Activated T-cell treated with anti-CD3 and anti-CD28 coated beads, Interleukin-2, amount 50 U/mL, for 24 hours (primary cell): Measurements from ENCODE around the gene ILK.

Experiments used
- DNase-seq: peaks from one replicate; pipeline ENCODE4 v3.0.0-alpha.2; 2020
- H3K27ac Mint-ChIP-seq: 2 replicates; pipeline ENCODE4 v1.8.0; 2020; ENCODE audit warnings: mild to moderate bottlenecking, mixed read lengths
- H3K27me3 Mint-ChIP-seq: 2 replicates; pipeline ENCODE4 v1.8.0; 2020; ENCODE audit warnings: mixed read lengths
- H3K36me3 Mint-ChIP-seq: 2 replicates; pipeline ENCODE4 v1.8.0; 2020; ENCODE audit warnings: low read depth, mixed read lengths
- H3K4me1 Mint-ChIP-seq: 2 replicates; pipeline ENCODE4 v1.8.0; 2020; ENCODE audit warnings: low read depth, mixed read lengths
- H3K4me3 Mint-ChIP-seq: 2 replicates; pipeline ENCODE4 v1.8.0; 2020; ENCODE audit warnings: mild to moderate bottlenecking, moderate library complexity, mixed read lengths
- H3K9me3 Mint-ChIP-seq: 2 replicates; pipeline ENCODE4 v1.8.0; 2020; ENCODE audit warnings: mixed read lengths

ILK gene

DNA sequence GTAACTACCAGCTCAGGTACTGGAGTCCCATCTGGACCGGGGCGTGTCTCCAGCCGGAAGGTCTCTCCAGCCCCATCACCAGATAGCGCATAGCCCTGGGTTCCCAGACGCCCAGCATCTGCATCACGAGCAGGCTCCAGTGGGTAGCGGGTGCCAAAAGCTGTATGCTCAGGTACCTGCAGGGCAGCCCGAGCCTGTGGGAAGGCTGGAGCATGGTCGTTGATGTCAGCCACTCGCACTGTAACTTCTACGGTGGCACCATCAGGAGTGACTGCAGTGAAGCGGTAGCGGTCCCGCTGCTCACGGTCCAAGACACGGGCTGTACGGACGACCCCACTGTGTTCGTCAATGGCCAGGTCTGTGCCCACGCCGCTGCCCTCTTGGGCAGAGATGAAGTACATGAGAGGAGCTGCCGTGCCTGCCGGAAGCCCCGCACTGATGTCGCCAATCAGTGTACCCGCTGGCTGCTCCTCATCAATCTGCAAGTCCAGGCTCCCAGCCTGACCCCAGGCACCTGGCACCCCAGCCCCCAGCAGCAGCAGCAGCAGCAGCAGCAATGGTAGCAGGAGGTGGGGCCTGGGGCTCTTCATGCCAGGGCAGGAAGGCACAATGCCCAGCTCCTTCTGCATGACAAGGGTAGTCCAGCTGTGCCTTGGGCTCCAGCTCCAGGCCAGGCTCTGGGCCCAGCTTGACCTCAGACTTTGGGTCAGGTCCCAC lies 37.6 kb downstream of the ILK start:
- DNase-seq = no peak
- H3K27me3 Mint-ChIP-seq = no peaks in the 10 kb centered on the region
- H3K4me1 Mint-ChIP-seq = no peaks in the 10 kb centered on the region
- no peaks in the 10 kb centered on the region for H3K9me3 Mint-ChIP-seq
- H3K4me3 Mint-ChIP-seq = no peak overlapping the region
- H3K36me3 Mint-ChIP-seq = no peaks in the 10 kb centered on the region
- no peak overlapping the region for H3K27ac Mint-ChIP-seq

DNA sequence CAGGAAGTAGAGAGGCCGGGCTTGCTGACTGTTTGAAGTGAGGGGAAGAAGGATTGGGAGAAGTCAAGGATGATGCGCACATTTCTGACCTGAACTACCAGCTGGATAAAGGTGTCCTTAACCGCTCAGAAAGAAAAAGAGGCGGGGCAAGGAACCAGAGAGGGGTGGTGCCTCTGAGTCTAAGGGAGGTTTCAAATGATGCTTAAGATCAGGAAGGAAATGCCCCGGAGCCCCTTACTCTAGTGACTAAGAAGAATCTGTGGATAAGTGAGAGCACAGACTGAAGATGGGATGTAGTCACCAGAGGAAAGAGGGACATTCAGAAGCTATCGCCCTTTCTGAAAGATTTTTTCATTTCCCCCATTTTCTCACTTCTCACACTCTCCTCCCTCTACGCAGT lies 39.4 kb downstream of the ILK start:
- Mint-ChIP-seq H3K4me3 (no peak overlapping the region), H3K9me3 (no peaks in the 10 kb centered on the region), H3K4me1 (no peaks in the 10 kb centered on the region), H3K27ac (no peak overlapping the region), H3K27me3 (no peaks in the 10 kb centered on the region), H3K36me3 (no peaks in the 10 kb centered on the region)
- no peak for DNase-seq

DNA sequence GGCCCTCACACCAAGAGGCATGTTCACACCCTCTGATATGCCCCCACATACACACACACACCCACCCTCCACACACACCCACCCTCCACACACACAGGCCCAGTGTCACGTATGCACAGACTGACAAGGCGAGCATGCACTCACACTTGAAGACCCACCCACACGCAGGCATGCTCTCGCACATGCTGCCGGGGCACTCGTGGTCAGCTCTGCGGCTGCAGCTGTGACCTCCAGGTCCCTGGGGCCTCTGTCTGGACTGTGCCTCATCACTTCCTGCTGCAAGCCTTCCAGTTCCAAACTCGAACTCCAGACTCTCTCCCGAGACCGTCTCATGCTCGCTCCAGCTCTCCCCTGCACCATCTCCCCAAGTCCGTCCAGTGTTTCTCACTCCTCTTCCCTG lies 42.5 kb downstream of the ILK start:
- no peak for DNase-seq

DNA sequence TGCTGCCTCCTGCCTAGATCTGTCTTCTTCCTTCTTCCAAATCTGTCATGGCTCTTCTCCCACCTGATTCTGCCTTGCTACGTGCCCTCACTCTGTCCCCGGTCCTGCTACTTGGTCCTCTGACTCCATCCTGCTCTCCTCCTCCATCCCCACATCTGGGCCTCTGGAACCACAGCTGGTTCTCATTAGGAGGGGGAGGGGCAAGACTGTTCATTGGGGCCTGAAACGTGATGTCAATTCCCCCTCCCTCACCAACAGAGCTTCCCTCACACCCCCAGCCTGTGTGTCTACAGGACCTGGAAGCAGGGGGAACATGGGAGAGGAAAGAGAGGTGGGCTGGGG lies 43.0 kb downstream of the ILK start:
- no peaks in the 10 kb centered on the region for H3K27me3 Mint-ChIP-seq

More for the DNA sequence above, 42.5 kb downstream of the ILK start:
- Mint-ChIP-seq H3K4me1 (no peaks in the 10 kb centered on the region), H3K4me3 (no peak overlapping the region), H3K36me3 (no peaks in the 10 kb centered on the region), H3K27ac (no peak overlapping the region), H3K9me3 (no peaks in the 10 kb centered on the region), H3K27me3 (no peaks in the 10 kb centered on the region)

DNA sequence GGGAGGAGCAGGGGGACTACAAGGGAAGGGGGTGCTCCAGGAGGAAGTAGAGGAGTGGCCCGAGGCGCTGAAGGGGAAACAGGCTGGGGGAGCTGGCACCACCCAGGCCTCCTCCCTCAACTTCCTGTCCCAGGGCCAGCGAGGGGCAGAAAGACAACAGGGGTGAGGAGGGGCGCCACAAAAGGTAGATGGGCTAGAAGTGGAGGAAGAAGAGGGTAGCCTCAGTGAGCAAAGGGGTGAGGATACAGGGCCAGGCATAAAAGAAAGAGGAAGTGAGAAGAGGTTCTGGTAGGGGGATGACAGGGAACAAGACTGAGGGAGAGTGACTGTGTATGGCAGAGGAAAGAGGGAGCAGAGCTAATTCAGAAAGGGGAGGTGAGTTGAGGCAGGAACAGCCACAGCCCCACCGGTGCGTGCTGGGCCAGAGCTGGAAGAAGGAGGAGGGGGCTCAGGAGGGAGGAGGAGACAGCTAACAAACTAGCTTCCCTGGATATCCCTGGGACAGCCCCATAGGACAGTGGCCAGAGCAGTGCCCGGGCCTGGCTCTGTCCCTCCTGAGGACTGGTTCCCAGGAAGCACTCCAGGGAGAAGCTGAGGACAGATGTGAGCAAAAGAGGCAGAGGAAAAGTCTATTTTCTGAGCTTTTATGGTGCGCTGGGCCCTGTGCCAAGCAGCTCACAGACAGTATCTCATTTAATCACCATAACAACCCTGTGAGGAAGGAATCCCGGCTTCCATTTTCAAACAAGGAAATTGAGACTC lies 43.5 kb downstream of the ILK start:
- no peak overlapping the region for H3K27ac Mint-ChIP-seq
- no peaks in the 10 kb centered on the region for H3K4me1 Mint-ChIP-seq
- H3K36me3 Mint-ChIP-seq = no peaks in the 10 kb centered on the region
- H3K27me3 Mint-ChIP-seq = no peaks in the 10 kb centered on the region
- H3K4me3 Mint-ChIP-seq = no peak overlapping the region
- peak; percentile 69 for DNase-seq
- no peaks in the 10 kb centered on the region for H3K9me3 Mint-ChIP-seq

More for the DNA sequence above, 43.0 kb downstream of the ILK start:
- Mint-ChIP-seq H3K4me3 (no peak overlapping the region), H3K4me1 (no peaks in the 10 kb centered on the region), H3K36me3 (no peaks in the 10 kb centered on the region), H3K9me3 (no peaks in the 10 kb centered on the region), H3K27ac (no peak overlapping the region)
- DNase-seq = no peak

DNA sequence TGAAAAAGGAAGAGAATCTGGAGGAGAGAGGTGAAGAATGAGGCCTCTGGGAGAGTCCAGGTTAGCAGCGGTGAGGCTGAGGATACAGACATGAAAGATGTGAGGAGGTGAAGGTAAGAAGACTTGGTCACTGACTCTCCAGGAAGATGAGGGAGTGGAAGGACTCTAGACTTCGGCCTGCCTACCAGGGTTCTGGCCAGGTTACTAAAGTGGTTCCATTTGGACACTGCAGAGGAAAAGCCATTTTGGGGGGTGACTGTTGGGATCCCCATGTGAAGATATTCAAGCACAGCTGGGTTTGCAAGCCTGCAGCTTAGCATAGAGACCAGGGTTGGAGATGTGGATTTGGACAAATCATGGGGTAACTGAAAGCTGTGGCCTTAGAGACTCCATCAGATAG lies 44.3 kb downstream of the ILK start:
- Mint-ChIP-seq H3K36me3 (no peaks in the 10 kb centered on the region), H3K9me3 (no peaks in the 10 kb centered on the region), H3K27ac (no peak overlapping the region), H3K4me1 (no peaks in the 10 kb centered on the region), H3K4me3 (no peak overlapping the region), H3K27me3 (no peaks in the 10 kb centered on the region)
- DNase-seq = no peak

DNA sequence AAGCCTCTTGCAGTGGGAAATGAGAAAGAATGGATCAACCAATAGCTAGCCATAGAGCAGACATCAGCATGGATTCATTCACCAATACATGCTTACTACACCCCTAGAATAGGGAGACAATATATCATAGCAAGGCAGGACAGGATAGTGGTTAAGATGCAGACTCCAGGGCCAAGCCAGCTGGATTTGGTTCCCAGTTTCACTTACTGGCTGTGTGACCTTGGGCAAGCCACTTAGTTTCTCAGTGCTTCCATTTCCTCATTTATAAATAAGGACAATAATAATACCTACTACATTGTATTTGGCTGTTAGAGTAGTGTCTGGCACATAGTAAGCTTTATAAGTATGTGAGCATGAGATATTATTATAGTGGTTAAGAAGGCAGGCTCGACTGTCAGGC lies 44.9 kb downstream of the ILK start:
- DNase-seq = no peak
- Mint-ChIP-seq H3K36me3 (no peaks in the 10 kb centered on the region), H3K4me3 (no peak overlapping the region), H3K27me3 (no peaks in the 10 kb centered on the region), H3K27ac (no peak overlapping the region), H3K9me3 (no peaks in the 10 kb centered on the region), H3K4me1 (no peaks in the 10 kb centered on the region)

DNA sequence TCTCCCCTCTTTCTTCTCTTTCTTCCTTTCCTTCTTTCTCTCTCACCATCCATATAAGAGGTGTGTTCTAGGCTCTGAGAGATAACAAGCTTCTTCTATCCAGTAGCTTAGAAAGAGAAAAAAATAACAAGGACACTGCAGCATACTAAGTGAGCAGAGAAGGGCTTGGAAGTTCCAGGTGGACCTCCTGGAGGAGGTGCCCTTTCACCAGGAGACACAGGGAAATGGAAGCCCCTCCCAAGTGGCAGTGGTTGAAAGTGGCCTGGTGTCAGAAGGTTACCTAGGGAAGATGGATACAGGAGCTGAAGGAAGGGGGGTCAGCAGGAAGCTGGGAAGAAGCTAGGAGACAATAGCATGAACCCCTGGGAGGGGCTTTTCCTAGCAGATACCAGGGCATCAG lies 46.5 kb downstream of the ILK start:
- H3K36me3 Mint-ChIP-seq = no peaks in the 10 kb centered on the region
- H3K4me3 Mint-ChIP-seq = no peak overlapping the region
- no peaks in the 10 kb centered on the region for H3K9me3 Mint-ChIP-seq
- no peaks in the 10 kb centered on the region for H3K27me3 Mint-ChIP-seq
- H3K27ac Mint-ChIP-seq = no peak overlapping the region
- no peaks in the 10 kb centered on the region for H3K4me1 Mint-ChIP-seq
- DNase-seq = no peak

DNA sequence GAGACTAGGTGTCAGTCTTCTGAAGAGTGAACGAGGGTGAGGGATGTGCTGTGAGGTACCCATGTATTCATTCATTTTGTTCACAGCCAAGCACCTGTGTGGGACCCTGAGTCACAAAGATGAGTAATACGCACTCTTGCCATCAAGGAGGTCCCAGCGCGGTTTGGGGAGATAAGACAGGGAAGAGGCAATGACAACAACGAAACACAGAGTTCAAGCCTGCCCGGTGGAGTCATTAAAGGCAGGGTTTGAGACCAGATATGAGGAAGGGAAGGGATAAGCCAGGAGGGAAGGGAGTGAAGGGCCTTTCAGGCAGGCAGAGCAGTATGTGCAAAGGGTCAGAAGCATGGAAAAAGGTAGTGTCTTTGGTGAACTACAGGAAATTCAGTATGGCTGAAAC lies 47.4 kb downstream of the ILK start:
- peak; percentile 50 for DNase-seq
- no peaks in the 10 kb centered on the region for H3K36me3 Mint-ChIP-seq
- H3K4me3 Mint-ChIP-seq = no peak overlapping the region
- H3K4me1 Mint-ChIP-seq = no peaks in the 10 kb centered on the region
- H3K27ac Mint-ChIP-seq = no peak overlapping the region
- no peaks in the 10 kb centered on the region for H3K9me3 Mint-ChIP-seq
- no peaks in the 10 kb centered on the region for H3K27me3 Mint-ChIP-seq

DNA sequence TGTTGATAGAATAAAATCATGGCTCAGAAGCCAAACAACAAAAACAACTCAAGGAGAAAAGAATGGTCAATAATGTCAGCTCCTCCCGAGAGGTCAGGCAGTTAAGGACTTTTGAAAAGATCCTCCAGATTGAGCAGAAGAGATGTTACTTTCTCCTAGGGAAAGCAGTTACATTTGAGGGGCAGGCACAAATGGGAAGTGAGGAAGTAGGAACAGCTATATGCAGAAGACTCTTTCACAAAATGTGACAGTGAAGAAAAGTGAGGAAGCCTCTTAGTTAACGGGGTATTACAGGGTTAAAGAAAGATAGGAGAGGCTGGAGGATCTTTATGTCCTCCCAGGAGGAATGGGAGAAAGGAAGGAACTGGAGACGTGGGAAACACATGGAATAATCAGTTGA lies 48.6 kb downstream of the ILK start:
- Mint-ChIP-seq H3K27me3 (peaks cover 6% of the 10 kb centered on the region), H3K36me3 (no peaks in the 10 kb centered on the region), H3K27ac (no peak overlapping the region), H3K4me3 (no peak overlapping the region), H3K9me3 (no peaks in the 10 kb centered on the region), H3K4me1 (no peaks in the 10 kb centered on the region)
- DNase-seq = no peak

DNA sequence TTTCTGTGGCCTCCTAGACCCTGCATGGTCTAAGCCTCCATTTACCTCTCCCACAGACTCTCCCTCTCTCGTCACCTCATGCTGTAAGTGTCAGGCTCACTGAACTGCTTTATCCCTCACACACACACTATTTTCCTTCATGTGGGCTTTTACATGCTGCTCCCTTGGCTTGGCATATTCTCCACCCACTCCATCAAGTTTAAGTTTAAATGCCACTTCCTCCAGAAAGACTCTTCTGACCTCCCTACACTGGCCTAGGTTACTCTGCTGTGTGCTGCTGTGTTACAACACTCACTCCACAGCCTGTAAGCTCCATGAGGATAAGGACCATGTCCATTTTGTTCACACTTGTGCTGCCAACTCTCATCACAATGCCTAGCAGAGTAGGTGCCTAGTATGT lies 49.5 kb downstream of the ILK start:
- Mint-ChIP-seq H3K27ac (no peak overlapping the region), H3K36me3 (no peaks in the 10 kb centered on the region), H3K27me3 (peaks cover 6% of the 10 kb centered on the region), H3K4me3 (no peak overlapping the region), H3K9me3 (no peaks in the 10 kb centered on the region), H3K4me1 (no peaks in the 10 kb centered on the region)
- no peak for DNase-seq

DNA sequence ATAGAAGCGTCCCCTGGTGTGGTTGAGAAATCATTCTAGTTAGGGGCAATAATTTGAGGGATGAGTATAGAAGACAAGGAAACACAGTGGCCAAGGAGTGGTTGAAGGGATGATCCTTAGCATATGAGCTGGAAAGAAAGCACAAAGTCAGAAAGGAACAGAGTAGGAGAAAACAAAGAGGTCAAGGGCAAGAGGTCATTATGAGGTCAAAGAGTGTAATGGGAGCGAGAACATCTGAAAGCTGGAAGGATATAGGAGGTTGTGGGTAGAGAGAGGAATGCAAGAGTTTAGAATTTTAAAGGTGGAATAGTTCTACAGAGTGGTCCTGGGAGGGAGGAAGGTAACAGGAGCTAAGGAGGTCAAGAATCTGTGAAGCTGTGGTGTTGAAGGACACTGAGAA lies 50.1 kb downstream of the ILK start:
- Mint-ChIP-seq H3K4me1 (no peaks in the 10 kb centered on the region), H3K4me3 (no peak overlapping the region), H3K36me3 (no peaks in the 10 kb centered on the region), H3K27ac (no peak overlapping the region), H3K27me3 (peaks cover 6% of the 10 kb centered on the region), H3K9me3 (no peaks in the 10 kb centered on the region)
- DNase-seq = no peak

DNA sequence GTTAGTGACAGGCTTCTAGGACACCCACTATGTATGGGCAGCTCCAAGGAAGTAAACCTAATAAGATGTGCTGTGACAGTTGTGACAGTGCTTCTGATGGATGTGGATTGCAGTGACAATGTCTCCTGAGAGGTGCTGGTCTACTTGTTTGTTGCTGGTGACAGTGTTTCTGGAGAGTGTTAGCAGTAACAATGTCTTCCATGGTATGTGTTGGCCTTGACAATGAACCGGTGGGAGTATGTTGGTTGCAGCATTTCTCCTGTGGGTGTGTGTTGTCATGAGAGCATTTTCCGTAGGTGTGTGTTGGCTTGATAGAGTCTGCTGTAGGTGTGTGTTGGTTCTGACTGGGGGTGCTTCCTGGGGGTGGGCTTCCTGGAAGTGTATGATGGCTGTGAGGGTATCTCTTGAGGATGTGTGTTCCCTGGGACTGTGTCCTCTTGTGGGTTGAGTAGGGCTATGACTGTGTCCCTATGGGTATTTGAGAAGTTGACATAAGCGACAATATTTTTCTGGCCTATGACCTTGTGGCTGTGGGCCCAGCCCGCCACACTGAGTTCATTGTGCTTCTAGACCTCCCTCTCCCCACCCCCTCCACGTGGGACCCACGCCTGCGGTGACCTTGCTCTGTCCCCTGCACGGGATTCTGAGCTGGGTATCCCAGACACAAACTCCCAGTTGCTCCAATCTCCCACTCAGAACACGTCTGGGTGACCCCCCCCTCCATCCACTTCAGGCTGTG lies 50.9 kb downstream of the ILK start:
- no peak for DNase-seq
- no peaks in the 10 kb centered on the region for H3K36me3 Mint-ChIP-seq
- H3K27ac Mint-ChIP-seq = no peak overlapping the region
- H3K4me3 Mint-ChIP-seq = no peak overlapping the region
- no peaks in the 10 kb centered on the region for H3K4me1 Mint-ChIP-seq
- H3K27me3 Mint-ChIP-seq = peaks cover 6% of the 10 kb centered on the region
- H3K9me3 Mint-ChIP-seq = no peaks in the 10 kb centered on the region

DNA sequence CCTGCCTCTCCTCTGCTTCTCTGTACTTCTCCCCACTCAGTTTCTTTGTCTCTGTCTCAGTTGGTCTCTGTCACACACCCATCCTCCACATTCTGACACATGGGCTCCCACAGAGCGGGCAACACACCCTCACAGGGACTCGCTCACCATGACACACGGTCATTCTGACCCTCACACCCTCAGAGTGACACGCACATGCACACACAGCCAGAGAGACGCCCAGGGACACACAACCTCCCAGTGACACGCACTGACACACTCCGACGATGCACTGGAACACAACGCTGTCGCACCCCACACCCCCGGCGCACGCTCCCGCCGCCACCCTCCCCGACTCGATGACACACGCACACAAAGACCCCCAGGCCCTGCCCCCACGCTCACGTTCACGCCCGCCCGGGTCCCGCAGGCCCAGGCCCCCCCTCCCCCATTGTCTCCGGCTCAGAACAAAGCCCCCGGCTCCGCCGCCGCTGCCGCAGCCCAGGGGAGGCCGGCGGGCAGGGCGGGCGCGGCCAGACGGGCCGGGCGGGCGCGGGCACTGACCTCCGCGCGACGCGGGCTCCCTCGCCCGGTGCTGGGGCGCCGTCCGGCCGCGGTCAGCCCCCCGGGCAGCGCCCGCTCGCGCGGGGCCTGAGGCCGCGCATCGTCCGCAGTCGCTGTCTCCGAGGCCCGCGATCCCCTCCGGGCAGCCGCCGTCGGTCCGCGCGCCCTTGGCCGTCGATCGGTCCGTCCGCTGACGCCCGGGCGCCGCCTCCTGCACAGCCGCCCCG lies 51.6 kb downstream of the ILK start:
- Mint-ChIP-seq H3K27me3 (peaks cover 6% of the 10 kb centered on the region), H3K4me3 (no peak overlapping the region), H3K4me1 (no peaks in the 10 kb centered on the region), H3K27ac (no peak overlapping the region), H3K9me3 (no peaks in the 10 kb centered on the region), H3K36me3 (no peaks in the 10 kb centered on the region)
- DNase-seq = peak; percentile 57
